Common myeloid progenitor, CD34-positive (primary cell): ENCODE results near the gene WNT9B.

Experiments
- CTCF ChIA-PET: fragments of 350-600 bp; sonication (Branson Sonifier 250); formaldehyde crosslinking; loops from one replicate; lab custom pipeline; 2021; ENCODE audit warnings: antibody characterized with exemption; lab: Charles Lee
- POLR2A ChIA-PET: fragments of 350-600 bp; sonication (Branson Sonifier 250); formaldehyde crosslinking; loops from one replicate; lab custom pipeline; 2021; ENCODE audit warnings: antibody characterized with exemption; lab: Charles Lee
- DNase-seq, 3 donors: peaks; one replicate each; pipeline versions ENCODE4 v3.0.0 to v3.0.0-alpha.2; 2013
- H3K27ac ChIP-seq, 2 experiments: 1 replicate in 1 of 2; 2 replicates in 1 of 2; pipeline ENCODE4 v1.7.0; 2013; ENCODE audit warnings: inconsistent platforms in 2 of 2, low read length in 2 of 2, mild to moderate bottlenecking in 2 of 2, low read depth in 1 of 2, moderate library complexity in 1 of 2; ENCODE audit not compliant: severe bottlenecking in 2 of 2, insufficient read depth in 1 of 2, poor library complexity in 1 of 2
- H3K27me3 ChIP-seq, 5 experiments: replicated peaks in 2 of 5; 1 replicate in 3 of 5; 2 replicates in 2 of 5; pipeline versions ENCODE4 v1.6.1 to v1.7.0; 2013; ENCODE audit warnings: low read length in 4 of 5, mild to moderate bottlenecking in 2 of 5, moderate library complexity in 2 of 5, inconsistent platforms in 1 of 5; ENCODE audit not compliant: insufficient read depth in 5 of 5, control insufficient read depth in 4 of 5
- H3K36me3 ChIP-seq, 4 experiments: 1 replicate in 2 of 4; 2 replicates in 2 of 4; pipeline versions ENCODE4 v1.6.1 to v1.7.0; 2013; ENCODE audit warnings: low read length in 3 of 4, control low read depth in 1 of 4, mild to moderate bottlenecking in 1 of 4; ENCODE audit not compliant: control insufficient read depth in 4 of 4, insufficient read depth in 4 of 4
- H3K4me1 ChIP-seq, 4 experiments: 1 replicate in 3 of 4; 2 replicates in 1 of 4; pipeline versions ENCODE4 v1.6.1 to v1.7.1; 2013; ENCODE audit warnings: low read length in 3 of 4, mild to moderate bottlenecking in 3 of 4, control low read depth in 1 of 4, inconsistent platforms in 1 of 4, moderate library complexity in 1 of 4; ENCODE audit not compliant: control insufficient read depth in 4 of 4, insufficient read depth in 4 of 4; ENCODE audit errors: control extremely low read depth in 1 of 4
- H3K4me3 ChIP-seq, 7 experiments: 1 replicate in 4 of 7; 2 replicates in 3 of 7; pipeline versions ENCODE4 v1.5.1 to v1.7.0; 2013; ENCODE audit warnings: mild to moderate bottlenecking in 7 of 7, low read length in 6 of 7, moderate library complexity in 6 of 7, inconsistent platforms in 2 of 7, low read depth in 2 of 7, control low read depth in 1 of 7; ENCODE audit not compliant: insufficient read depth in 4 of 7, control insufficient read depth in 1 of 7; ENCODE audit errors: extremely low read depth in 1 of 7
- H3K9me3 ChIP-seq, 5 experiments: 1 replicate in 4 of 5; 2 replicates in 1 of 5; pipeline versions ENCODE4 v1.6.1 to v1.7.1; 2013; ENCODE audit warnings: low read length in 4 of 5, mild to moderate bottlenecking in 2 of 5, inconsistent platforms in 1 of 5, low read depth in 1 of 5, moderate library complexity in 1 of 5; ENCODE audit not compliant: control insufficient read depth in 4 of 5, insufficient read depth in 2 of 5; ENCODE audit errors: control extremely low read depth in 1 of 5
- WGBS: methylation state at CpG from one replicate; pipeline ENCODE4 v1.1.5; 2013; ENCODE audit not compliant: insufficient coverage; 5-methylcytosine and 5-hydroxymethylcytosine counted together

WNT9B gene

DNA sequence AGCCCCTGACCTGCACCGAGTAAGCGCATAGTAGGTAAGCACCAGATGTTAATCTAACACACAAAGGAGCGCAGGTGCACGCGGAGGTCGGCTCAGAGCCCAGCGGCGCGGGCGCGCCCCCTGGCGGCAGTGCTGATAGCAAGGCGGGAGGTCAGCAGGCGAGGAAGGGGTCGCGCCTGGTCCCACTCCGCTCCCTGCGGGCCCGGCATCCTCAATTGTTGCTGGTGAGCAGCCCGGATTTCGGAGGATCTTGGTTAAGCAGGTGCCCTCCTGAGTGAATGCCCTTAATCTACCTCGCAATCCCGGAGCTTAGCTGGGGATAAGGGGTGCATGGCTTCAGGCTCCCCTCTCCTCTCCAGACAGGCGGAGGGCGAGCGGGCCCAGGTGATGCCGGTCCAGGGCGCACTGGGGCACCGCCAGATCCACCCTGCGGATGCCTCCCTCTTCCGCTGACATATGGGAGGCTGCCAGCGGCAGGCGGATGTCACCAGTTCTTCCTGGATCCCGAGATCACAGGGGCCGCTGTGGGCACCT lies 28.9 kb upstream of the WNT9B start:
- Histone ChIP-seq H3K4me1 (peaks cover 0 to 31% (median 21%) of the 10 kb centered on the region in 4 experiments), H3K9me3 (no peaks in the 10 kb centered on the region), H3K4me3 (peak overlapping the region in 1 of 7 experiments; percentile 4), H3K27me3 (peaks cover 3 to 63% (median 33%) of the 10 kb centered on the region in 5 experiments), H3K27ac (no peak overlapping the region), H3K36me3 (no peaks in the 10 kb centered on the region)
- POLR2A ChIA-PET = no interaction called here
- DNase-seq = peak in 2 of 3 donors; percentile 36 to 38
- 19% methylated on average over 31 of the region's 35 CpGs for WGBS
- CTCF ChIA-PET = interaction anchor here (1.0 to 5.1 kb wide), 6 partner anchors 8 to 55 kb away, joined by 3 to 25 read pairs (median 4); no protein-coding TSS in a partner anchor

DNA sequence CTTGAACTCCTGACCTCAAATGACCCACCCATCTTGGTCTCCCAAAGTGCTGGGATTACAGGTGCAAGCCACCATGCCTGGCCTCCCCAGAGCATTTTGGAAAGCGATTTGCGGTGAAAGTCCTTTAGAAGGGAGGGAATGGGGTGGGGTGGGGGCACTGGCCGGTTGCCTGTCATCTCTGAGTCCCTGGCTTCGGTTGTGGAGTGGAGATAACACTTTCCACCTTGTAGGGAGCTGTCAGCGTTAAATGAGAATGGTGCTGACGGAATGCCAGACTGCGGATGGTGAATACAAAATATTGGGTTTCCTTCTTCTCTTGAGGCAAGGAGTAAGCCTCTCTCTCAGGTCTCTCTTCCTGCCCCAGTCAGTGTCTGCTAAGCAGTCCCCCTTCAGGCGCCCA lies 27.7 kb upstream of the WNT9B start:
- no peak for DNase-seq
- no peak overlapping the region for H3K4me3 ChIP-seq
- H3K9me3 ChIP-seq = no peaks in the 10 kb centered on the region
- 100% methylated on average over 6 of the region's 8 CpGs for WGBS
- ChIA-PET POLR2A (no interaction called here), CTCF (interaction anchor here (0.6 to 5.1 kb wide), 5 partner anchors 9 to 24 kb away, joined by 3 to 25 read pairs (median 4); no protein-coding TSS in a partner anchor)
- H3K36me3 ChIP-seq = no peaks in the 10 kb centered on the region
- H3K4me1 ChIP-seq = peaks cover 0 to 24% (median 16%) of the 10 kb centered on the region in 4 experiments
- peaks cover 0 to 52% (median 26%) of the 10 kb centered on the region in 5 experiments for H3K27me3 ChIP-seq
- no peak overlapping the region for H3K27ac ChIP-seq

DNA sequence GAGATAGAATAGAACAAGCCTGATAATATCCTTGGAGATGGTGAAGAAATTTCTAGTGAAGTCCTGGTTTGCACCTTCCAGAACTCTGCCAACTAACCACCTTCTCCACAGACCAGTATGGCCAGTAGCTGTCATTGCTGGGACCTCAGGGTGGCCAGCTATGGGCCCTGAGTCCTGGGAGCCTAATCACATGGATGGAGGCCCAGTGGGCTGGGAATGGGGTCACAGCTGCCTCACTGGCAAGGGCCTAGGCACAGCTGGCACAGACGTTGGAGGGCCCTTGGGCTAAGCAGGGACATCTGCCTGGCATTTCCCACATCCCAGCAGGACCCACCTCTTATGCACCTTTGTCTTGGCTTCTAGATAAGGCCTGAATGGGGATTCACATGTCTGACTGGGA lies 25.3 kb upstream of the WNT9B start:
- no peak for DNase-seq
- no peak overlapping the region for H3K4me3 ChIP-seq
- peaks cover 0 to 27% (median 13%) of the 10 kb centered on the region in 5 experiments for H3K27me3 ChIP-seq
- peaks cover 0 to 6% (median 0%) of the 10 kb centered on the region in 4 experiments for H3K4me1 ChIP-seq
- H3K36me3 ChIP-seq = no peaks in the 10 kb centered on the region
- ChIA-PET POLR2A (no interaction called here), CTCF (interaction anchor here (0.6 to 3.1 kb wide), 2 partner anchors 9 to 254 kb away, joined by 3 to 18 read pairs; no protein-coding TSS in a partner anchor)
- H3K27ac ChIP-seq = no peak overlapping the region
- WGBS = 88% methylated on average over 1 of the region's 1 CpG
- H3K9me3 ChIP-seq = no peaks in the 10 kb centered on the region

DNA sequence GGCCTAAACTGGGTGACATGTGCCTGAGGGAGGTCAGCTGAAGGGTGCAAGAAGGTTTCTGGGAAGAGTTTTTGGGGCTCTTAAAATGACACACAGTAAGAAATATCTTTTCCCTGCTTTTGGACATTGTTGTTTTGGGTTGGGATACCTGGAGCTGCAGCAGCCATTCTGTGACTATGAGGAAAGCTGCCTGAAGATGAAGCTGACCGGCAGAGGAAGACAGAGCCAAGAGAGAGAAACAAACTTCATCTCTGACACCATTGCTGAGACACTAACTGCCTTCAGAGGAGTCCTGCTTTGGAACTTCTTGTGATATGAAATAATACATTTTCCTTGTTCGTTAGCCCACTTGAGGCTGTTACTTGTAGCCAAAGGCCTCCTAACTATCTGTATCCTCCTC lies 24.1 kb upstream of the WNT9B start:
- H3K9me3 ChIP-seq = no peaks in the 10 kb centered on the region
- no peak overlapping the region for H3K27ac ChIP-seq
- no CpG with 5 or more reads among the region's 2 CpGs for WGBS
- no peak for DNase-seq
- peaks cover 0 to 3% (median 0%) of the 10 kb centered on the region in 4 experiments for H3K4me1 ChIP-seq
- no peaks in the 10 kb centered on the region for H3K36me3 ChIP-seq
- ChIA-PET POLR2A (no interaction called here), CTCF (interaction anchor here (3.1 kb wide), 1 partner anchor 8 kb away, joined by 18 read pairs; no protein-coding TSS in a partner anchor)
- no peak overlapping the region for H3K4me3 ChIP-seq
- peaks cover 0 to 15% (median 8%) of the 10 kb centered on the region in 5 experiments for H3K27me3 ChIP-seq

DNA sequence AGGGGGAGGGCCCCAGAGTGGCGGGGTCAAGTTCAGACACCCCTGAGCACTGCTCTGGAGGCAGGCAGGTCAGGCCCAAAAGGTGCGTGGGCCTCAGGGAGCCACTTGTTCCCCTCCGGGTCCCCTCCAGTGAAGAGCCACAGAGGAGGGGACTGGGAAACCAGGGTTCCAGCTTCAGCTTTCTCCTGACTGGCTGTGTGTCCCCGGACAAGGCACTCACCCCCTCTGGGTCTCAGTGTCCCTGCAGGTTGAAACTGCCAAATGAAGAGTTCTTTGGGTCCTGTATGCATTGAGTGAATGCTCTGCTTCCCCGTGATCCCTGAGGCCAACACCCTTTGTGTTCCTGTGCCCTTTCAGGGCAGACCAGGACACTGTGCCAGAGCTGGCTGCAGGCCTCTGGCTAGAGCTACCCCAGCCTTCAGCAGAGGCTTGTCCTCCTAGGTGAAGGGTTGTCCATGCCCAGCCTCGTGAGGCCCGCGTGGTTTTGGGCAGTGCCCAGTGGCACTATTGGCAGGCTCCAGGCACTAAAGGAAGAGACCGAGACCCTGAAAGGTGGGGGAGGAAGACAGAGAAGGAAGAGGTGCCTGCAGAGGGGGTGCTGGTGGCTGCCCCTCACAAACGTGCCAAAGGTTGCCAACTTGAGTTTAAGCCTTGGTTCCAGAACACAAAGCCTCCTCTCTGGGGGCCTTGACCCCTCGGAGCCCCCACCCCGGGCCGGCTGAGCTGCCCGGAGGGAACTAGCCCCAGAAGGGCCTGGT lies 19.6 kb upstream of the WNT9B start:
- peaks cover 0 to 6% (median 0%) of the 10 kb centered on the region in 5 experiments for H3K27me3 ChIP-seq
- no peaks in the 10 kb centered on the region for H3K9me3 ChIP-seq
- no peak overlapping the region for H3K27ac ChIP-seq
- 84% methylated on average over 9 of the region's 14 CpGs for WGBS
- H3K4me1 ChIP-seq = no peaks in the 10 kb centered on the region
- ChIA-PET POLR2A (no interaction called here), CTCF (no interaction called here)
- no peaks in the 10 kb centered on the region for H3K36me3 ChIP-seq
- no peak for DNase-seq
- no peak overlapping the region for H3K4me3 ChIP-seq

DNA sequence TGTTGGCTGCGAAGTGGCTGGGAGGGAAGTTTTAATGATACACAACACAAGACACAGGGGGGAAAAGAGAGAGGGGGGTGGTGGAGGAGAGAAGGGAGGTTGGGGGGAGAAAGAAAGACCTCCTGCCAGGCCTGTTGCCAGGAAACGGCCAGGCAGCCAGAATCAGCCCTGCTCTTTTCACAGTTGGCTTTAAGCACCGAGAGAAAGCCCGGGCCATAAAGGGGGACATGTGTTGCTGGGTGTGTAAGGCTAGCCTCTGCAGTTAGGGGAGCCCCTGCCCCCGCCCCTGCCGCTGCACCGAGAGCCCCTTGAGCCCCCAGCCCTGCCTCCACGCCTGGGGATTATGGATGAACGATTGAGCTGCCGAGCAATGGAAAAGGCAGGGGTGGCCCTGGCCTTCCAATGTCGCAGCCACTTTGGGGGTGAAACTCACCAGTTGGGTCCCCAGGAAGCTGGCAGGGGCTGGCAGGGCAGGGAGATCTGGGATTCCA lies 19.0 kb upstream of the WNT9B start:
- ChIA-PET CTCF (interaction anchor here (1.0 to 3.9 kb wide), 2 partner anchors 11 to 15 kb away, joined by 3 to 25 read pairs; no protein-coding TSS in a partner anchor), POLR2A (no interaction called here)
- H3K4me1 ChIP-seq = no peaks in the 10 kb centered on the region
- no peaks in the 10 kb centered on the region for H3K36me3 ChIP-seq
- H3K4me3 ChIP-seq = no peak overlapping the region
- DNase-seq = no peak
- H3K27me3 ChIP-seq = peaks cover 0 to 6% (median 0%) of the 10 kb centered on the region in 5 experiments
- no peak overlapping the region for H3K27ac ChIP-seq
- WGBS = 92% methylated on average over 10 of the region's 11 CpGs
- no peaks in the 10 kb centered on the region for H3K9me3 ChIP-seq
